ENCODE results near the gene LRRC23. TPM values are rescaled to one million over a fixed set of nuclear protein-coding genes. Genes with fewer than 3 reads are reported as not detected.
A peak's percentile ranks its signal among the peaks of the same experiment; 100 is the strongest.
"Not testable (repeated sequence)": the region's sequence is repeated elsewhere in the genome, so short reads cannot be mapped to it uniquely, and the experiment has no call there.

Gene LRRC23
- total and polyA plus RNA-seq, 2 donors from 2014 or later, result 16.6 to 19.7 TPM

DNA sequence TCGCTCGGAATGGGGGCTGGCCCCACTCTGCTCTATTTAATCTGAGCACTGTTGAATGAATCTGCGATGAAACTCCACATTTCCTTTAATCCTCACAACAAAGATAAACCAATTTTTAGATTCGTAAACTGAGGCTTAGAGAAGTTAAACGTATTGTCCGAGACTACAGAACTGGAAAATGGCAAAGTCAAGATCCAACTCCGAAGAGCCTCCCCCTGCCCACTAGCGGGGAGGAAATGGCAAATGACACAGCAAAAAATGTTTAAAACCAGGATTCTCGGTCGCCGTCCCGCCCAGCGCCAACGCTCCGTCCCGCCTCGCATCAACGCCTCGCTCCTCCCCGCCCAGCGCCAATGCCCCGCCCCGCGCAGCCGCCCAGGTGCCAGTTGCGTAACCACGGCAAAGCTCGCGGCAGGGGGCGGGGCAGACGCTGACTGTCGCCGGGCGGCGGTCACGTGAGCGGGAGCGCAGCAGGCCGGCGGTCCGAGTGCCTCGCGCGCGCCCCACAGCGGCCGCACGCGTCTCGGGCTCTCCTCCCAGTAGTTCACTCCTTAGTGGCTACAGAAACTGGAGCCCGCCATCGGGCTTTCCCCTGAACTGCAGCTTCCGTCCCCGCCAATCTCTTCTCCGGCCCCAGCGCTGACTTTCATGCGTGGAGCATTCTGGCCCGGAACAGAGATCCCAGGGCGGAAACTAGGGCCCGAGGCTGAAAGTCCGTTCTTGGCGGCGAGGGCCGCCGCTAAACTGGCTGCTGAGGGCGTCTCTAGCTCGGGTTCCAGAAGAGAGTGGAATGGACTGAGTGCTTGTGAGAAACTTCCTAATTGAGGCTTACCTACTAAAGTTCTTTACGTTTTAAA, 13.6 kb upstream of the LRRC23 start:
- DNase-seq (peak; percentile 98 to 99 (median 99)), FAIRE-seq (no peak)
- Histone ChIP-seq H3K27ac (ENCODE audit: low read depth in 2 of 2, low read length in 2 of 2) (peak overlapping the region; percentile 93 to 96), H3K36me3 (ENCODE audit: control insufficient read depth in 2 of 3, insufficient read depth in 3 of 3, low read length in 3 of 3) (no peaks in the 10 kb centered on the region), H3K4me1 (ENCODE audit: control insufficient read depth in 2 of 3, insufficient read depth in 2 of 3, low read depth in 1 of 3, low read length in 3 of 3) (peaks cover 4 to 6% (median 5%) of the 10 kb centered on the region in 3 donors), H3K9me3 (ENCODE audit: control insufficient read depth in 2 of 3, insufficient read depth in 1 of 3, low read length in 3 of 3) (no peaks in the 10 kb centered on the region), H3K27me3 (ENCODE audit: control insufficient read depth, insufficient read depth, low read length) (no peaks in the 10 kb centered on the region), H3K9ac (ENCODE audit: low read length in 3 of 3) (peak overlapping the region; percentile 87 to 94 (median 88)), H3K4me3 (ENCODE audit: low read length in 3 of 3) (peak overlapping the region; percentile 76 to 96 (median 79))
- intact Hi-C loops (cut with DNase I), result no loop called here
- TF ChIP-seq, protein P1, sequence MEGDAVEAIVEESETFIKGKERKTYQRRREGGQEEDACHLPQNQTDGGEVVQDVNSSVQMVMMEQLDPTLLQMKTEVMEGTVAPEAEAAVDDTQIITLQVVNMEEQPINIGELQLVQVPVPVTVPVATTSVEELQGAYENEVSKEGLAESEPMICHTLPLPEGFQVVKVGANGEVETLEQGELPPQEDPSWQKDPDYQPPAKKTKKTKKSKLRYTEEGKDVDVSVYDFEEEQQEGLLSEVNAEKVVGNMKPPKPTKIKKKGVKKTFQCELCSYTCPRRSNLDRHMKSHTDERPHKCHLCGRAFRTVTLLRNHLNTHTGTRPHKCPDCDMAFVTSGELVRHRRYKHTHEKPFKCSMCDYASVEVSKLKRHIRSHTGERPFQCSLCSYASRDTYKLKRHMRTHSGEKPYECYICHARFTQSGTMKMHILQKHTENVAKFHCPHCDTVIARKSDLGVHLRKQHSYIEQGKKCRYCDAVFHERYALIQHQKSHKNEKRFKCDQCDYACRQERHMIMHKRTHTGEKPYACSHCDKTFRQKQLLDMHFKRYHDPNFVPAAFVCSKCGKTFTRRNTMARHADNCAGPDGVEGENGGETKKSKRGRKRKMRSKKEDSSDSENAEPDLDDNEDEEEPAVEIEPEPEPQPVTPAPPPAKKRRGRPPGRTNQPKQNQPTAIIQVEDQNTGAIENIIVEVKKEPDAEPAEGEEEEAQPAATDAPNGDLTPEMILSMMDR (IDR thresholded peaks at IDR 0.05; ENCODE audit: borderline replicate concordance, extremely low read depth, insufficient read depth), result peak; percentile 85

DNA sequence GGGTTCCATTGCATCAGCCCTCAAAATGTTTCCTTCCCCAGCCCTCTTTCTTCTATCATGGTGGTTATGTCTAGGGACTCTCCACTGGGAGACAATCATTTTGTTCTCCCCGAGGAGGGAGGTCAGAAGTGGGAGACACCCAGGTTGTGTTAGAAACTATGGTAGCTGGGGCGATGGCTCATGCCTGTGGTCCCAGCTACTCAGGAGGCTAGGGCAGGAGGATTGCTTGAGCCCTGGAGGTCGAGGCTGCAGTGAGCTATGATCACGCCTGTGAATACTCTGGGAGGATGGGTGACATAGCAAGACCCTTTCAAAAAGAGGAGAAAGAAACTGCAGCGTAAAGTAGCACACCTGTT, 13.0 kb upstream of the LRRC23 start:
- Histone ChIP-seq H3K9me3 (ENCODE audit: control insufficient read depth in 2 of 3, insufficient read depth in 1 of 3, low read length in 3 of 3) (no peaks in the 10 kb centered on the region), H3K27ac (ENCODE audit: low read depth in 2 of 2, low read length in 2 of 2) (peak overlapping the region; percentile 59 to 89), H3K9ac (ENCODE audit: low read length in 3 of 3) (peak overlapping the region; percentile 56 to 87 (median 66)), H3K36me3 (ENCODE audit: control insufficient read depth in 2 of 3, insufficient read depth in 3 of 3, low read length in 3 of 3) (no peaks in the 10 kb centered on the region), H3K4me3 (ENCODE audit: low read length in 3 of 3) (peak overlapping the region; percentile 58 to 61 (median 59)), H3K27me3 (ENCODE audit: control insufficient read depth, insufficient read depth, low read length) (no peaks in the 10 kb centered on the region), H3K4me1 (ENCODE audit: control insufficient read depth in 2 of 3, insufficient read depth in 2 of 3, low read depth in 1 of 3, low read length in 3 of 3) (peaks cover 4 to 6% (median 5%) of the 10 kb centered on the region in 3 donors)
- intact Hi-C loops (cut with DNase I), result no loop called here
- FAIRE-seq (no peak), DNase-seq (peak in 1 of 5 donors; percentile 46)
- TF ChIP-seq, protein P1 (IDR thresholded peaks at IDR 0.05; ENCODE audit: borderline replicate concordance, extremely low read depth, insufficient read depth), result no peak

DNA sequence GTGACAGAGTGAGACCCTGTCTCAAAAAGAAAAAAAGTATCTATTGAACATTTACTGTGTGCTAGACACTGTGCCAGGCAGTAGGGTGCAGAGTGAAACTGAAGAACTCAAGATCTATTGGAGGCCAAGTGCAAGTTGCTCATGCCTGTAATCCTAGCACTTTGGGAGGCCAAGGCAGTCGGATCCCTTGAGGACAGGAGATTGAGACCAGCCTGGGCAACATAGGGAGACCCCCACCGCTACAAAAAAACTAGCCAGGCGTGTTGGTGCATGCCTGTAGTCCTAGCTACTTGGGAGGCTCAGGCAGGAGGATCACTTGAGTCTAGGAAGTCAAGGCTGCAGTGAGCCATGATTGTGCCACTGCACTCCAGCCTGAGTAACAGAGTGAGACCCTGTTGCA, 11.9 kb upstream of the LRRC23 start:
- H3K9ac ChIP-seq (ENCODE audit: low read length in 3 of 3); intact Hi-C loops (cut with DNase I); FAIRE-seq; H3K9me3 ChIP-seq (ENCODE audit: control insufficient read depth in 2 of 3, insufficient read depth in 1 of 3, low read length in 3 of 3); H3K4me3 ChIP-seq (ENCODE audit: low read length in 3 of 3); H3K27me3 ChIP-seq (ENCODE audit: control insufficient read depth, insufficient read depth, low read length); H3K27ac ChIP-seq (ENCODE audit: low read depth in 2 of 2, low read length in 2 of 2); H3K4me1 ChIP-seq (ENCODE audit: control insufficient read depth in 2 of 3, insufficient read depth in 2 of 3, low read depth in 1 of 3, low read length in 3 of 3); H3K36me3 ChIP-seq (ENCODE audit: control insufficient read depth in 2 of 3, insufficient read depth in 3 of 3, low read length in 3 of 3): not testable (repeated sequence)
- peak in 1 of 5 donors; percentile 11 for DNase-seq

DNA sequence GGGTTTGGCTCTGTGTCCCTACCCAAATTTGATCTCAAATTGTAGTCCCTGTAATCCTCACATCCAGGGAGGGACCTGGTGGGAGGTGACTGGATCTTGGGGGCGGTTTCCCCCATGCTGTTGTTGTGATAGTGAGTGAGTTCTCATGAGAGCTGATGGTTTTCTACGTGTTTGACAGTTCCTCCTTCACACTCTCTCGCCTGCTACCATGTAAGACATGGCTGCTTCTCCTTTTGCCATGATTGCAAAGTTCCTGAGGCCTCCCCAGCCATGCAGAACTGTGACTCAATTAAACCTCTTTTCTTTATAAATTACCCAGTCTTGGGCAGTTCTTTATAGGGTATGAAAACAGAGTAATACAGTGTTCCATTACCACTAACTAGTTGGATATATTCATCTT, 10.3 kb upstream of the LRRC23 start:
- H3K4me1 ChIP-seq (ENCODE audit: control insufficient read depth in 2 of 3, insufficient read depth in 2 of 3, low read depth in 1 of 3, low read length in 3 of 3), result peaks cover 4 to 6% (median 5%) of the 10 kb centered on the region in 3 donors
- H3K27ac ChIP-seq (ENCODE audit: low read depth in 2 of 2, low read length in 2 of 2), result no peak overlapping the region
- H3K9ac ChIP-seq (ENCODE audit: low read length in 3 of 3), result no peak overlapping the region
- no peak overlapping the region for H3K4me3 ChIP-seq (ENCODE audit: low read length in 3 of 3)
- intact Hi-C loops (cut with DNase I), result no loop called here
- no peak for DNase-seq
- H3K36me3 ChIP-seq (ENCODE audit: control insufficient read depth in 2 of 3, insufficient read depth in 3 of 3, low read length in 3 of 3), result no peaks in the 10 kb centered on the region
- no peaks in the 10 kb centered on the region for H3K9me3 ChIP-seq (ENCODE audit: control insufficient read depth in 2 of 3, insufficient read depth in 1 of 3, low read length in 3 of 3)
- H3K27me3 ChIP-seq (ENCODE audit: control insufficient read depth, insufficient read depth, low read length), result no peaks in the 10 kb centered on the region
- TF ChIP-seq, protein P1 (IDR thresholded peaks at IDR 0.05; ENCODE audit: borderline replicate concordance, extremely low read depth, insufficient read depth), result no peak
- no peak for FAIRE-seq
